ENCODE data around the gene GEMIN7.

The GEMIN7 gene

DNA sequence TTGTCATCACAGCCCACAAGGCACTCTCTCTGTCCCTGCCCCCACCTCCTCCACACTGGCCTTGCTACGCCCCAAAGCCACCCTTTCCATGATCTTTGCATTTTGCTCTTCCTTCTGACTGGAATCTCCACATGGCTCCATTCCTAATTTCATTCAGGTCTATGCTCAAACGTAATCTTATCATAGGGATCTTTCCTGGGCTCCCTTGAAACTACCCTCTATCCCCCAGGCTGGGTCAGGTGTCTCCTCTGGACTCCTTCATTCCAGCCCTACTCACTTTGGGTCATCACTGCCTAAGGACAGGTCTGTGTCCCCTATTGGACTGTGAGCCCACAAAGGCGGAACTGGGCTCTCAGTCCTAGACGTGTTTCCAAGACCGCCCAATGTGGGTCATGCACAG lies 3.1 kb downstream of the GEMIN7 start:
- Histone ChIP-seq H3K9me3 (ENCODE audit: insufficient read depth, low read length) (no peaks in the 10 kb centered on the region), H3K9ac (ENCODE audit: low read length) (no peak overlapping the region), H3K4me2 (ENCODE audit: low read depth, low read length, poor library complexity, severe bottlenecking) (no peak overlapping the region), H3F3A (ENCODE audit: insufficient read depth) (peaks cover 13% of the 10 kb centered on the region), H3K4me3 (ENCODE audit: insufficient read depth, low read length, poor library complexity, severe bottlenecking) (no peak overlapping the region), H3K36me3 (ENCODE audit: low read length) (peaks cover 5% of the 10 kb centered on the region; the same call in 1 of the 2 replicates), H3K9me2 (replicated peaks; ENCODE audit: insufficient read depth, low read length) (no peaks in the 10 kb centered on the region), H4K20me1 (ENCODE audit: low read depth, low read length) (no peaks in the 10 kb centered on the region; the same call in 1 of the 2 replicates), H3K27ac (ENCODE audit: low read depth, low read length) (no peak overlapping the region), H2AFZ (ENCODE audit: low read depth, low read length, severe bottlenecking) (no peak overlapping the region), H3K79me2 (ENCODE audit: insufficient read depth, low read length) (peaks cover 55% of the 10 kb centered on the region), H3K27me3 (ENCODE audit: low read length) (no peaks in the 10 kb centered on the region)
- TF ChIP-seq EZH2phosphoT487 (conservative IDR thresholded peaks at IDR 0.05; ENCODE audit: low read length) = no peak
- TF ChIP-seq, protein P1, sequence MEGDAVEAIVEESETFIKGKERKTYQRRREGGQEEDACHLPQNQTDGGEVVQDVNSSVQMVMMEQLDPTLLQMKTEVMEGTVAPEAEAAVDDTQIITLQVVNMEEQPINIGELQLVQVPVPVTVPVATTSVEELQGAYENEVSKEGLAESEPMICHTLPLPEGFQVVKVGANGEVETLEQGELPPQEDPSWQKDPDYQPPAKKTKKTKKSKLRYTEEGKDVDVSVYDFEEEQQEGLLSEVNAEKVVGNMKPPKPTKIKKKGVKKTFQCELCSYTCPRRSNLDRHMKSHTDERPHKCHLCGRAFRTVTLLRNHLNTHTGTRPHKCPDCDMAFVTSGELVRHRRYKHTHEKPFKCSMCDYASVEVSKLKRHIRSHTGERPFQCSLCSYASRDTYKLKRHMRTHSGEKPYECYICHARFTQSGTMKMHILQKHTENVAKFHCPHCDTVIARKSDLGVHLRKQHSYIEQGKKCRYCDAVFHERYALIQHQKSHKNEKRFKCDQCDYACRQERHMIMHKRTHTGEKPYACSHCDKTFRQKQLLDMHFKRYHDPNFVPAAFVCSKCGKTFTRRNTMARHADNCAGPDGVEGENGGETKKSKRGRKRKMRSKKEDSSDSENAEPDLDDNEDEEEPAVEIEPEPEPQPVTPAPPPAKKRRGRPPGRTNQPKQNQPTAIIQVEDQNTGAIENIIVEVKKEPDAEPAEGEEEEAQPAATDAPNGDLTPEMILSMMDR (IDR thresholded peaks at IDR 0.05; ENCODE audit: insufficient read depth, low read length, poor library complexity, severe bottlenecking) = no peak

- Histone ChIP-seq H3K79me2 (ENCODE audit: insufficient read depth, low read length) (peaks cover 33% of the 10 kb centered on the region), H2AFZ (ENCODE audit: low read depth, low read length, severe bottlenecking) (no peak overlapping the region), H4K20me1 (ENCODE audit: low read depth, low read length) (no peaks in the 10 kb centered on the region), H3K9me2 (replicated peaks; ENCODE audit: insufficient read depth, low read length) (no peaks in the 10 kb centered on the region), H3K4me3 (ENCODE audit: insufficient read depth, low read length, poor library complexity, severe bottlenecking) (no peak overlapping the region), H3K36me3 (ENCODE audit: low read length) (peaks cover 19% of the 10 kb centered on the region), H3K9me3 (ENCODE audit: insufficient read depth, low read length) (peaks cover 5% of the 10 kb centered on the region; the same call in 1 of the 2 replicates), H3K4me2 (ENCODE audit: low read depth, low read length, poor library complexity, severe bottlenecking) (no peak overlapping the region), H3K9ac (ENCODE audit: low read length) (no peak overlapping the region), H3K27me3 (ENCODE audit: low read length) (no peaks in the 10 kb centered on the region), H3K27ac (ENCODE audit: low read depth, low read length) (no peak overlapping the region), H3F3A (ENCODE audit: insufficient read depth) (peaks cover 9% of the 10 kb centered on the region)
- TF ChIP-seq, protein P1 (IDR thresholded peaks at IDR 0.05; ENCODE audit: insufficient read depth, low read length, poor library complexity, severe bottlenecking) = no peak
- no peak for TF ChIP-seq EZH2phosphoT487 (conservative IDR thresholded peaks at IDR 0.05; ENCODE audit: low read length)
These were observed 7.4 kb downstream of the GEMIN7 start for GRCh38 chr19:45086480-45086879.

GRCh38 chr19:45087531-45087930 lies 8.5 kb downstream of the GEMIN7 start:
- Histone ChIP-seq H3K27me3 (ENCODE audit: low read length) (no peaks in the 10 kb centered on the region), H3K27ac (ENCODE audit: low read depth, low read length) (no peak overlapping the region), H3K9me3 (ENCODE audit: insufficient read depth, low read length) (peaks cover 5% of the 10 kb centered on the region; the same call in 1 of the 2 replicates), H3K4me3 (ENCODE audit: insufficient read depth, low read length, poor library complexity, severe bottlenecking) (no peak overlapping the region), H3K9me2 (replicated peaks; ENCODE audit: insufficient read depth, low read length) (no peaks in the 10 kb centered on the region), H3K36me3 (ENCODE audit: low read length) (peaks cover 16% of the 10 kb centered on the region), H3K9ac (ENCODE audit: low read length) (no peak overlapping the region), H3K4me2 (ENCODE audit: low read depth, low read length, poor library complexity, severe bottlenecking) (no peak overlapping the region), H4K20me1 (ENCODE audit: low read depth, low read length) (no peaks in the 10 kb centered on the region), H3K79me2 (ENCODE audit: insufficient read depth, low read length) (peaks cover 23% of the 10 kb centered on the region), H2AFZ (ENCODE audit: low read depth, low read length, severe bottlenecking) (no peak overlapping the region), H3F3A (ENCODE audit: insufficient read depth) (peaks cover 14% of the 10 kb centered on the region)
- TF ChIP-seq, protein P1 (IDR thresholded peaks at IDR 0.05; ENCODE audit: insufficient read depth, low read length, poor library complexity, severe bottlenecking) = no peak
- TF ChIP-seq EZH2phosphoT487 (conservative IDR thresholded peaks at IDR 0.05; ENCODE audit: low read length) = no peak

Data from SU-DHL-6 (cell line).